H9 (cell line): ENCODE measurements around the gene PBX1. TPM values are rescaled to one million over a fixed set of nuclear protein-coding genes. Genes with fewer than 3 reads are reported as not detected.

Experiments
- DNase-seq: peaks from one replicate; pipeline ENCODE4 v3.0.0-alpha.2; 2017
- H2AFZ ChIP-seq: one replicate; pipeline ENCODE4 v1.6.1; 2013; ENCODE audit warnings: mild to moderate bottlenecking, low read length, control low read depth, moderate library complexity
- H2AK5ac ChIP-seq: 2 replicates; pipeline ENCODE4 v1.6.1; 2013; ENCODE audit warnings: low read length, control low read depth, mixed read lengths; ENCODE audit not compliant: insufficient read length
- H2BK120ac ChIP-seq: one replicate; pipeline ENCODE4 v1.6.1; 2013; ENCODE audit warnings: low read depth, mild to moderate bottlenecking, low read length, control low read depth, inconsistent platforms; ENCODE audit not compliant: poor library complexity, severe bottlenecking
- H2BK12ac ChIP-seq: 2 replicates; pipeline ENCODE4 v1.6.1; 2013; ENCODE audit warnings: low read length, control low read depth, mixed read lengths, low read depth; ENCODE audit not compliant: insufficient read length
- H2BK15ac ChIP-seq: 2 replicates; pipeline ENCODE4 v1.6.1; 2013; ENCODE audit warnings: low read depth, low read length, control low read depth
- H2BK20ac ChIP-seq: one replicate; pipeline ENCODE4 v1.6.1; 2013; ENCODE audit warnings: low read depth, mild to moderate bottlenecking, low read length, control low read depth, inconsistent platforms; ENCODE audit not compliant: poor library complexity, severe bottlenecking
- H2BK5ac ChIP-seq: 2 replicates; pipeline ENCODE4 v1.6.1; 2013; ENCODE audit warnings: low read length, control low read depth, mixed read lengths; ENCODE audit not compliant: insufficient read length
- H3K14ac ChIP-seq: 2 replicates; pipeline ENCODE4 v1.6.1; 2013; ENCODE audit warnings: low read length, control low read depth; ENCODE audit not compliant: insufficient read depth
- H3K18ac ChIP-seq: 2 replicates; pipeline ENCODE4 v1.6.1; 2013; ENCODE audit warnings: low read depth, mild to moderate bottlenecking, mixed read lengths, low read length, control low read depth; ENCODE audit not compliant: insufficient read length
- H3K23ac ChIP-seq: 2 replicates; pipeline ENCODE4 v1.6.1; 2013; ENCODE audit warnings: low read length, control low read depth, mixed read lengths, low read depth; ENCODE audit not compliant: insufficient read length
- H3K23me2 ChIP-seq: 2 replicates; pipeline ENCODE4 v1.6.1; 2013; ENCODE audit warnings: low read depth, mild to moderate bottlenecking, mixed read lengths, low read length, control low read depth; ENCODE audit not compliant: insufficient read length, poor library complexity, severe bottlenecking
- H3K27ac ChIP-seq: 2 replicates; pipeline ENCODE4 v1.5.1; 2013; ENCODE audit warnings: low read length, control low read depth, mixed read lengths, low read depth; ENCODE audit not compliant: insufficient read length
- H3K27me3 ChIP-seq: 2 replicates; pipeline ENCODE4 v1.6.1; 2013; ENCODE audit warnings: low read length, control low read depth, inconsistent platforms; ENCODE audit not compliant: insufficient read depth
- H3K4ac ChIP-seq: 2 replicates; pipeline ENCODE4 v1.6.1; 2013; ENCODE audit warnings: low read depth, mild to moderate bottlenecking, control low read depth, inconsistent platforms, low read length, moderate library complexity
- H3K4me1 ChIP-seq: 2 replicates; pipeline ENCODE4 v1.6.1; 2013; ENCODE audit warnings: low read length, control low read depth, inconsistent platforms; ENCODE audit not compliant: insufficient read depth
- H3K4me2 ChIP-seq: 2 replicates; pipeline ENCODE4 v1.6.1; 2013; ENCODE audit warnings: low read length, control low read depth, mixed read lengths; ENCODE audit not compliant: insufficient read length, insufficient read depth
- H3K56ac ChIP-seq: 2 replicates; pipeline ENCODE4 v1.6.1; 2013; ENCODE audit warnings: low read depth, mild to moderate bottlenecking, mixed read lengths, low read length, control low read depth; ENCODE audit not compliant: insufficient read length
- H3K79me1 ChIP-seq: 2 replicates; pipeline ENCODE4 v1.6.1; 2013; ENCODE audit warnings: low read depth, mild to moderate bottlenecking, moderate library complexity, low read length, control low read depth, inconsistent platforms; ENCODE audit not compliant: insufficient read depth, poor library complexity, severe bottlenecking
- H3K79me2 ChIP-seq: 2 replicates; pipeline ENCODE4 v1.6.1; 2013; ENCODE audit warnings: low read length, control low read depth, inconsistent platforms; ENCODE audit not compliant: insufficient read depth
- H3K9ac ChIP-seq: 2 replicates; pipeline ENCODE4 v1.6.1; 2013; ENCODE audit warnings: low read length, control low read depth, mixed read lengths; ENCODE audit not compliant: insufficient read length; ENCODE audit errors: extremely low read depth
- H3K9me3 ChIP-seq: one replicate; pipeline ENCODE4 v1.6.1; 2013; ENCODE audit warnings: low read depth, low read length, inconsistent platforms; ENCODE audit not compliant: control insufficient read depth
- H3T11ph ChIP-seq: one replicate; pipeline ENCODE4 v1.6.1; 2013; ENCODE audit warnings: mild to moderate bottlenecking, low read length, control low read depth, inconsistent platforms
- H4K20me1 ChIP-seq: one replicate; pipeline ENCODE4 v1.6.1; 2013; ENCODE audit not compliant: control insufficient read depth, insufficient read length, insufficient read depth
- H4K5ac ChIP-seq: 2 replicates; pipeline ENCODE4 v1.6.1; 2013; ENCODE audit warnings: low read depth, mild to moderate bottlenecking, mixed read lengths, low read length, control low read depth; ENCODE audit not compliant: insufficient read length
- H4K8ac ChIP-seq: replicated peaks from 2 replicates; pipeline ENCODE4 v1.6.1; 2013; ENCODE audit warnings: low read length, control low read depth, mixed read lengths, low read depth; ENCODE audit not compliant: insufficient read length
- H4K91ac ChIP-seq: 2 replicates; pipeline ENCODE4 v1.6.1; 2013; ENCODE audit warnings: low read depth, mild to moderate bottlenecking, moderate library complexity, mixed read lengths, low read length, control low read depth; ENCODE audit not compliant: insufficient read length
- H3K27ac Mint-ChIP-seq, 3 experiments: 2 replicates in 2 of 3; 3 replicates in 1 of 3; pipeline ENCODE4 v1.8.0; 2020 to 2021; ENCODE audit warnings: mixed read lengths in 3 of 3, mild to moderate bottlenecking in 1 of 3, moderate library complexity in 1 of 3
- H3K27me3 Mint-ChIP-seq: 2 replicates; pipeline ENCODE4 v1.8.0; 2021; ENCODE audit warnings: low read depth, mild to moderate bottlenecking, moderate library complexity, mixed read lengths
- H3K36me3 Mint-ChIP-seq, 3 experiments: 2 replicates in 2 of 3; 3 replicates in 1 of 3; pipeline ENCODE4 v1.8.0; 2020 to 2021; ENCODE audit warnings: low read depth in 3 of 3, mixed read lengths in 3 of 3; ENCODE audit not compliant: insufficient read depth in 1 of 3
- H3K4me1 Mint-ChIP-seq, 2 experiments: 2 replicates each; pipeline ENCODE4 v1.8.0; 2020; ENCODE audit warnings: mixed read lengths in 2 of 2
- H3K4me3 Mint-ChIP-seq, 2 experiments: 2 replicates in 1 of 2; 3 replicates in 1 of 2; pipeline ENCODE4 v1.8.0; 2020 to 2021; ENCODE audit warnings: mild to moderate bottlenecking in 2 of 2, mixed read lengths in 2 of 2, moderate library complexity in 1 of 2
- H3K9me3 Mint-ChIP-seq, 2 experiments: 2 replicates in 1 of 2; 3 replicates in 1 of 2; pipeline ENCODE4 v1.8.0; 2020; ENCODE audit warnings: mild to moderate bottlenecking in 2 of 2, mixed read lengths in 2 of 2, moderate library complexity in 1 of 2
- WGBS: extraction: QIAGEN DNeasy Blood & Tissue Kit; methylation state at CpG from one replicate; pipeline ENCODE4 v1.1.7; 2013; ENCODE audit warnings: missing lambda C conversion rate, low lambda C conversion rate, mixed read lengths; ENCODE audit not compliant: insufficient read length; ENCODE audit errors: extremely low coverage; 5-methylcytosine and 5-hydroxymethylcytosine counted together
- total RNA-seq: library from RNA; stranded (reverse); gene quantifications from 2 replicates; pipeline ENCODE4 v1.2.1, GENCODE V29; 2021
- TF ChIP-seq, protein P1 (sequence below): fragments of 200-600 bp; sonication (generic); conservative IDR thresholded peaks from 3 replicates; pipeline ENCODE4 v1.8.0; 2021; ENCODE audit warnings: antibody characterized with exemption, mild to moderate bottlenecking

PBX1 gene
- total RNA-seq, 1 experiment from 2014 or later: 142 TPM

DNA sequence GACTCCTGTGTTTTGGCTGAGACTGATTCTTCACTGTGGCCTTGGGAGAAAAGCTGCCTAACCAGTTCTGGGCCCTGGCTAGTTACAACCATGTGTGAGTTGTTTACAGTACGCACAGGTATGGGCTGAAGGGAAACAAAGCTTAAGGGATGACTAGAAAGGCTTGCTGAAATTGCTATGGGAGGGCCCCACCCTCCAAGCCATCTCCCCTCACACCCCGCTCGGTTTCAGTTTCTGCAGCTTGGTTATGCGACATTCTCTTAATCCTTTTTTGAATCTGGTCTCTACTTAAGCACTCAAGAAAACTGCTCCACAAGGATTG, 43.1 kb downstream of the PBX1 start:
- TF ChIP-seq, protein P1, sequence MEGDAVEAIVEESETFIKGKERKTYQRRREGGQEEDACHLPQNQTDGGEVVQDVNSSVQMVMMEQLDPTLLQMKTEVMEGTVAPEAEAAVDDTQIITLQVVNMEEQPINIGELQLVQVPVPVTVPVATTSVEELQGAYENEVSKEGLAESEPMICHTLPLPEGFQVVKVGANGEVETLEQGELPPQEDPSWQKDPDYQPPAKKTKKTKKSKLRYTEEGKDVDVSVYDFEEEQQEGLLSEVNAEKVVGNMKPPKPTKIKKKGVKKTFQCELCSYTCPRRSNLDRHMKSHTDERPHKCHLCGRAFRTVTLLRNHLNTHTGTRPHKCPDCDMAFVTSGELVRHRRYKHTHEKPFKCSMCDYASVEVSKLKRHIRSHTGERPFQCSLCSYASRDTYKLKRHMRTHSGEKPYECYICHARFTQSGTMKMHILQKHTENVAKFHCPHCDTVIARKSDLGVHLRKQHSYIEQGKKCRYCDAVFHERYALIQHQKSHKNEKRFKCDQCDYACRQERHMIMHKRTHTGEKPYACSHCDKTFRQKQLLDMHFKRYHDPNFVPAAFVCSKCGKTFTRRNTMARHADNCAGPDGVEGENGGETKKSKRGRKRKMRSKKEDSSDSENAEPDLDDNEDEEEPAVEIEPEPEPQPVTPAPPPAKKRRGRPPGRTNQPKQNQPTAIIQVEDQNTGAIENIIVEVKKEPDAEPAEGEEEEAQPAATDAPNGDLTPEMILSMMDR: no peak
- no peak overlapping the region for H2AK5ac ChIP-seq
- peak; percentile 80 for DNase-seq
- no peak overlapping the region for H2BK120ac ChIP-seq
- no peak overlapping the region for H3K56ac ChIP-seq
- no peak overlapping the region for H2BK20ac ChIP-seq
- Mint-ChIP-seq H3K27me3 (no peaks in the 10 kb centered on the region), H3K36me3 (peaks cover 16 to 26% (median 23%) of the 10 kb centered on the region in 3 experiments), H3K4me3 (peak overlapping the region; percentile 51 to 69), H3K27ac (peak overlapping the region; percentile 97 to 100 (median 99)), H3K4me1 (peaks cover 86 to 90% of the 10 kb centered on the region in 2 experiments), H3K9me3 (no peaks in the 10 kb centered on the region)
- no peak overlapping the region for H2BK12ac ChIP-seq
- H3K79me2 ChIP-seq: peaks cover 17% of the 10 kb centered on the region; the same call in 1 of the 2 replicates
- no CpG with 5 or more reads among the region's 4 CpGs for WGBS
- H4K8ac ChIP-seq: no peak overlapping the region
- H3K9me3 ChIP-seq: no peaks in the 10 kb centered on the region
- H3T11ph ChIP-seq: no peak overlapping the region
- no peak overlapping the region for H3K23ac ChIP-seq
- H2AFZ ChIP-seq: no peak overlapping the region
- H3K14ac ChIP-seq: no peak overlapping the region
- H4K91ac ChIP-seq: peak overlapping the region; percentile 54
- H4K5ac ChIP-seq: no peak overlapping the region
- H4K20me1 ChIP-seq: no peaks in the 10 kb centered on the region
- peaks cover 18% of the 10 kb centered on the region for H3K4me1 ChIP-seq
- no peak overlapping the region for H2BK15ac ChIP-seq
- peak overlapping the region; percentile 35 for H3K9ac ChIP-seq
- peaks cover 5% of the 10 kb centered on the region for H3K23me2 ChIP-seq
- H3K4ac ChIP-seq: no peak overlapping the region
- H3K27ac ChIP-seq: peak overlapping the region; percentile 94
- H3K4me2 ChIP-seq: peak overlapping the region; percentile 38
- no peak overlapping the region for H3K18ac ChIP-seq
- no peaks in the 10 kb centered on the region for H3K79me1 ChIP-seq
- H2BK5ac ChIP-seq: no peak overlapping the region
- no peaks in the 10 kb centered on the region for H3K27me3 ChIP-seq
